Ishikawa (cell line): ENCODE results near the gene DGKI.

Experiments
- CREB1 ChIP-seq: IDR thresholded peaks from 2 replicates; pipeline ENCODE4 v1.6.1; 2012; ENCODE audit warnings: low read depth
- EGR1 ChIP-seq: IDR thresholded peaks from 2 replicates; pipeline ENCODE4 v1.6.1; 2012
- EP300 ChIP-seq: IDR thresholded peaks from 2 replicates; pipeline ENCODE4 v1.6.1; 2012; ENCODE audit warnings: borderline replicate concordance
- FOXM1 ChIP-seq: IDR thresholded peaks from 2 replicates; pipeline ENCODE4 v1.6.1; 2012; ENCODE audit warnings: low read depth, borderline replicate concordance
- MAX ChIP-seq: IDR thresholded peaks from 2 replicates; pipeline ENCODE4 v1.6.1; 2012
- RAD21 ChIP-seq: IDR thresholded peaks from 2 replicates; pipeline ENCODE4 v1.6.1; 2012; ENCODE audit warnings: low read depth
- REST ChIP-seq: IDR thresholded peaks from 2 replicates; pipeline ENCODE4 v1.6.1; 2012; ENCODE audit warnings: low read depth, mild to moderate bottlenecking
- TAF1 ChIP-seq: IDR thresholded peaks from 2 replicates; pipeline ENCODE4 v1.6.1; 2012; ENCODE audit warnings: low read depth, mild to moderate bottlenecking
- TEAD4 ChIP-seq: IDR thresholded peaks from 2 replicates; pipeline ENCODE4 v1.6.1; 2012
- USF1 ChIP-seq: IDR thresholded peaks from 2 replicates; pipeline ENCODE4 v1.6.1; 2012
- YY1 ChIP-seq: IDR thresholded peaks from 2 replicates; pipeline ENCODE4 v1.6.1; 2012; ENCODE audit warnings: low read depth
- ZBTB7A ChIP-seq: IDR thresholded peaks from 2 replicates; pipeline ENCODE4 v1.6.1; 2012; ENCODE audit warnings: low read depth

GRCh38 chr7:137694405-137694804 lies 152.4 kb downstream of the DGKI start:
- TF ChIP-seq REST (no peak), YY1 (no peak), MAX (no peak), TAF1 (no peak), ZBTB7A (no peak), FOXM1 (no peak), EP300 (no peak), RAD21 (no peak), TEAD4 (no peak), EGR1 (no peak), CREB1 (no peak), USF1 (no peak)
